Pancreas (tissue), 10 donors: ENCODE results near the gene RCN1. TPM values are rescaled to one million over a fixed set of nuclear protein-coding genes. Genes with fewer than 3 reads are reported as not detected.
A peak's percentile ranks its signal among the peaks of the same experiment; 100 is the strongest.

Source experiments
- ATAC-seq, 4 donors: fragments of 200-7000 bp; cut with Tn5 transposase; one replicate each; pipeline versions ENCODE4 v1.8.0 to v1.9.1; 2020; ENCODE audit warnings: mild to moderate bottlenecking in 4 of 4, moderate library complexity in 4 of 4
- DNase-seq, 6 donors: peaks; one replicate each; pipeline ENCODE4 v3.0.0-alpha.2; 2020
- FAIRE-seq: peaks from 2 replicates; lab custom pipeline; 2012; peaks lifted over from hg19 to GRCh38; lab: Jason Lieb, UNC
- H3K27ac ChIP-seq, 4 donors: fragments of 200-600 bp; sonication (generic); 1 replicate in 3 of 4; 2 replicates in 1 of 4; pipeline versions ENCODE4 v1.5.0 to v1.8.0; 2020
- H3K27me3 ChIP-seq, 4 donors: fragments of 200-600 bp; one replicate each; pipeline ENCODE4 v1.8.0; 2021
- H3K36me3 ChIP-seq, 3 donors: fragments of 200-600 bp; sonication (generic) in 1 of 3; one replicate each; pipeline versions ENCODE4 v1.5.0 to v1.8.0; 2020 to 2021
- H3K4me1 ChIP-seq, 3 donors: fragments of 200-600 bp; one replicate each; pipeline ENCODE4 v1.8.0; 2021
- H3K4me3 ChIP-seq, 4 donors: fragments of 200-600 bp; sonication (generic) in 2 of 4; one replicate each; pipeline versions ENCODE4 v1.5.0 to v1.8.0; 2020 to 2021
- H3K9me3 ChIP-seq, 4 donors: fragments of 200-600 bp; one replicate each; pipeline ENCODE4 v1.8.0; 2021
- CTCF ChIP-seq, 4 donors: fragments of 200-600 bp; sonication (generic) in 3 of 4; IDR thresholded peaks; one replicate each; pipeline versions ENCODE4 v1.5.0 to v1.8.0; 2021; ENCODE audit warnings: antibody characterized with exemption in 4 of 4
- WGBS, 2 donors: extraction: QIAGEN DNeasy Blood & Tissue Kit; methylation state at CpG; one replicate each; pipeline ENCODE4 v1.1.7; 2013; 5-methylcytosine and 5-hydroxymethylcytosine counted together
- intact Hi-C, 3 donors: fragments of 100-400 bp; cut with DNase I; formaldehyde crosslinking; loops; one replicate each; pipeline versions ENCODE4 v1.11.1 to v1.14.2; 2022
- polyA plus RNA-seq, 2 donors: library from polyadenylated mRNA; stranded (reverse); fragments of 200-250 nt; gene quantifications; one replicate each; pipeline ENCODE4 v1.2.3, GENCODE V29; 2013
- total RNA-seq, 6 donors: library from RNA; stranded (reverse); fragmentation: NEBNext Ultra II Directional in 4 of 6; extraction: Animal tissue kit (Norgen Biotek cat#: 25700) in 4 of 6; gene quantifications; one replicate each; pipeline versions ENCODE4 v1.2.1 to v1.2.4, GENCODE V29; 2021 to 2023
- donor health status: healthy with polysubstance abuse.
- donor health status: DM: no; HTN: no; CAD: no; lungs with moderate emphysema.
- donor health status: DM: no; HTN: no; CAD: no.
- donor health status: control.
- donor health status: control.
- donor health status: Bipolar disorder and iron deficiency.
- donor health status: DM: yes; HTN: yes; CAD: no.
- donor health status: DM: no; HTN: no; CAD: no.
- donor health status: DM: no; HTN: no; CAD: no.
- donor health status: DM: yes; HTN: yes; CAD: no.

Gene RCN1
- total RNA-seq, result 10 to 100 TPM in 4 of 6 donors, 1 to 10 TPM in 2; 9.6 to 28.6 (median 15.9) TPM
- 10 to 100 TPM; 28.6 to 39.3 TPM for polyA plus RNA-seq

GRCh38 chr11:32090545-32091370 is at the start of gene RCN1:
Gene RCN1, plus strand, starts transcription at chr11:32091074. Its CDS starts 123 bp downstream, at chr11:32091197.
- peak; percentile 78 to 88 (median 82) for ATAC-seq
- WGBS, 2 donors, result 4 to 6% methylated on average over 39 to 78 of the region's 79 CpGs
- no peaks in the 10 kb centered on the region for H3K4me1 ChIP-seq

DNA sequence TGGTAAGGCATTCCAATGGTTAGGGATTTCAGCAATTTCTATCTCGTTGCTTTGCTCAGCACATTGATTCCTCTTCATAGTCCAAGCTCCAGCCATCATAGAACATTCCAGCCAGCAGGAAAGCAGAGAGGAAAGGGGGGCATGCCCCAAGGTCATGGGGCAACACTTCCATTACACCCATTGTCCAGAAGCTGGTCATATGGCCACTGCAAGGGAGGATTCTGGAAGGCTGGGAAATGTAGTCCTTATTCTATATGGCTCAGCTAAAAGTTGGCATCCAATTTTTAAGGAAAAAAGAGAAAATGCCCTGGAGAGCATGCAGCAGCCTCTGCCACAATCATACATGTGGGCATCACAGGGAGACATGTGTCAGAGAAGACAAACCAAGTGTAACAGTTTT is 47.1 kb upstream of the RCN1 start:
- 23 to 29% methylated on average over 1 of the region's 1 CpG for WGBS, 2 donors
- no peak for TF ChIP-seq CTCF (IDR thresholded peaks at IDR 0.05)
- DNase-seq (no peak), ATAC-seq (no peak), FAIRE-seq (no peak)
- no peaks in the 10 kb centered on the region for H3K27me3 ChIP-seq
- H3K4me1 ChIP-seq, result no peaks in the 10 kb centered on the region
- intact Hi-C loops, result loop anchor here in 1 of 3 donors (10.0 kb wide), 1 partner anchor 141 kb away; no protein-coding TSS in a partner anchor
- H3K27ac ChIP-seq, result no peak overlapping the region
- H3K4me3 ChIP-seq, result no peak overlapping the region
- no peaks in the 10 kb centered on the region for H3K36me3 ChIP-seq
- H3K9me3 ChIP-seq, result no peaks in the 10 kb centered on the region

More at GRCh38 chr11:32090545-32091370, at the start of gene RCN1:
- no peaks in the 10 kb centered on the region for H3K36me3 ChIP-seq
- H3K27ac ChIP-seq, result peak within 1 kb of the TSS; percentile 69 to 86 (median 77)
- no peak for TF ChIP-seq CTCF (IDR thresholded peaks at IDR 0.05)
- FAIRE-seq (no peak), DNase-seq (peak; percentile 35 to 84 (median 54))
- no peaks in the 10 kb centered on the region for H3K9me3 ChIP-seq
- H3K27me3 ChIP-seq, result no peaks in the 10 kb centered on the region
- H3K4me3 ChIP-seq, result peak within 1 kb of the TSS; percentile 42 to 78 (median 69)
- intact Hi-C loops, result no loop called here

DNA sequence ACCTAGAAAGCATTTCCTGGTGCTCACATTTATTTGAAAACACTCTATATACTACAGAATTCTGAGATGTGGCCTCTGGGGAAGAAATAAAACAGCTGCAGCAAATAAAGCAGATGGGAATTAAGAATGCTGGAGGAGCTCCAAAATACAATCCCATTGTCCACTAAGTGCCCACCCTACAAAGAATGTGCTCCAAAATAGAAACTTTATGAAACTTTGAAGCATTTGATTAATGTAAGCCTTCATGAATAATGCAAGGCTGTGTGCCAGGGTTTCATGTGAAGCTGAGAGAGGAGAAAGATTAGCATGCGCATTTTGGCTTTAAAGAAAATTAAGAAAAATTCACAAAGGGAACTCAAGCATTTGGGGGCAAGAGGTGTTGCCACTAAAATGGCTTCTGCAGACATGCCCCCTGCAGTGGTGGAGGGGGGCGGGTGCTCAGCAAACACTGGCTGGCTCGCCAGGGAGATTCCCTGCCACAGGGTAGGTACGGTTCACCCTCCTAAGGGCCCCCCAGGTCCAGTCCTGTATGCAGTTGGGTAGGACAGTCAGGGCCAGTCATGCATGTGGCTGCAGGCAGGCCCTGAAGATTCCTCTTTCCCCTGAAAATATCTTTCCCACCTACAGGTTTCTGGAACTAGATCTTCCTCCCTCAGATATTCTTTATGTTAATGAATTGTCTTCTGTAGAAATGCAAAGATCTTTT is 46.6 kb upstream of the RCN1 start:
- Histone ChIP-seq H3K36me3 (no peaks in the 10 kb centered on the region), H3K4me1 (no peaks in the 10 kb centered on the region), H3K27ac (no peak overlapping the region), H3K27me3 (no peaks in the 10 kb centered on the region), H3K9me3 (no peaks in the 10 kb centered on the region), H3K4me3 (no peak overlapping the region)
- intact Hi-C loops, result loop anchor here in 1 of 3 donors (10.0 kb wide), 1 partner anchor 140 kb away; no protein-coding TSS in a partner anchor
- DNase-seq, result no peak
- 69 to 71% methylated on average over 4 of the region's 4 CpGs for WGBS, 2 donors
- no peak for ATAC-seq
- no peak for FAIRE-seq
- no peak for TF ChIP-seq CTCF (IDR thresholded peaks at IDR 0.05)

GRCh38 chr11:32045456-32045855 is 45.4 kb upstream of the RCN1 start:
- FAIRE-seq, result no peak
- intact Hi-C loops, result loop anchor here in 1 of 3 donors (10.0 kb wide), 1 partner anchor 139 kb away; no protein-coding TSS in a partner anchor
- H3K27me3 ChIP-seq, result no peaks in the 10 kb centered on the region
- H3K36me3 ChIP-seq, result no peaks in the 10 kb centered on the region
- no peak for TF ChIP-seq CTCF (IDR thresholded peaks at IDR 0.05)
- no peaks in the 10 kb centered on the region for H3K4me1 ChIP-seq
- H3K4me3 ChIP-seq, result no peak overlapping the region
- ATAC-seq, result no peak
- H3K27ac ChIP-seq, result no peak overlapping the region
- H3K9me3 ChIP-seq, result no peaks in the 10 kb centered on the region
- no peak for DNase-seq
